ENCODE measurements around the gene MCF2L2.

GRCh38 chr3:183208800-183209199, 219.6 kb downstream of the MCF2L2 start:
- no peak for TF ChIP-seq TAF1 (IDR thresholded peaks at IDR 0.05; ENCODE audit: borderline replicate concordance, low read depth, low read length)
- no peak for TF ChIP-seq POLR2A (IDR thresholded peaks at IDR 0.05; ENCODE audit: low read depth, low read length)
- TF ChIP-seq POLR2AphosphoS5 (IDR thresholded peaks at IDR 0.05; ENCODE audit: low read depth, low read length), result no peak
